Inflammatory macrophage treated with lipopolysaccharide for 4 hours (primary cell): ENCODE data around the gene EIF1AD.
A peak's percentile ranks its signal among the peaks of the same experiment; 100 is the strongest.
"Not testable (repeated sequence)": the region's sequence is repeated elsewhere in the genome, so short reads cannot be mapped to it uniquely, and the experiment has no call there.

Experiments
- DNase-seq: peaks from one replicate; pipeline ENCODE4 v3.0.0-alpha.2; 2020

The EIF1AD gene

DNA sequence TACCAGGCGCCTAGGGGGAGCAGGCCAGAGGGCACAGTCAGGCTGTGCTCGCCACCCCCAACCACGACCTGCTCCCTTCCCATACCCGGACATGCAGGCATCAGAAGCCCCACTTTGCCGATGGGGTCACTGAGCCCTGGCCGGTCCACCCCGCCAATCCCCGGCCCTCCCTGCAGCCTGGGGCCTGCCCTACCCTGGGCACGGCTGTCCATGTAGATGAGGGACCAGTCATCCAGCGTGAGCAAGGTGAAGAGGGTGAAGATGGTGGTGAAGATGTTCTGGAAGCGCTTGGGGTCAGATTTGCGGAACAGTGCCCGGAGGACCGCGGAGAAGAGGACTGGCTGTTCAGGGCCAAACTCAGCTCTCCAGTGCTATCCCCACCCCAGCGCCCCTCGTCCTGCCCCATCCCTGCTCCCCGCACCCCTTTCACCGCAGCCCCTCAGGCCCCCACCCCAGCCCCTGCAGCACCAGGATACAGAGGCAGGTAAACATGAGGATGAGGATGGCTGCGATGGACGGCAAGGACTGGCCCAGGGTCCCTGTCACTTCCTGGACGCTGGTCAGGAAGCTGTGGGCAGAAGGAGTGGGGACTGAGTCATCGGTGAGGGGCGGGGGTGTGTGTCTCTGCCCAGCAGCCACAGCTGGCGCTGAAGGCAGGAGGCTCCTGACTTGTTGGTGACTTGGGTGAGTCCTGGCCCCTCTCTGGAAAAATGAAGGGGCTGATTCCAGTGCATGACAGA, 18.8 kb upstream of the EIF1AD start:
- peak; percentile 78 for DNase-seq

DNA sequence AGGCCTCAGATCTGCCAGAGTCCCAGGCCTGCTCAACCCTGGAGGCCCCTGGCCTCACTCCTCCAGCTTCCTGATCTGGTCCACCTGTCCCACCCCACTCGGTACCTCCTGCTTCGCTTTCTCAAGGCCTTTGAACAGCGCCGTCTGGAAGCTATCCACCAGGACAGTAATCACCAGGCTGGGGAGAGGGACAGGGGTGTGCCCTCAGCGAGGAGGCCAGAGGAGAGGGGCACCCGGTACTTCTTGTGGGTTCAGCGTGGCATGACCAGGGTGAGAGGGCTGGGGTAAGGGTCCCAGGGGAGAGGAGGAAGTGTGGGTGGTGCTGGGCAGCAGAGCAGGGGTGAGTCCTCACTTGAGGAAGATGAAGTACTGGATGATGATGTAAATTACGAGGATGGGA, 18.3 kb upstream of the EIF1AD start:
- no peak for DNase-seq

DNA sequence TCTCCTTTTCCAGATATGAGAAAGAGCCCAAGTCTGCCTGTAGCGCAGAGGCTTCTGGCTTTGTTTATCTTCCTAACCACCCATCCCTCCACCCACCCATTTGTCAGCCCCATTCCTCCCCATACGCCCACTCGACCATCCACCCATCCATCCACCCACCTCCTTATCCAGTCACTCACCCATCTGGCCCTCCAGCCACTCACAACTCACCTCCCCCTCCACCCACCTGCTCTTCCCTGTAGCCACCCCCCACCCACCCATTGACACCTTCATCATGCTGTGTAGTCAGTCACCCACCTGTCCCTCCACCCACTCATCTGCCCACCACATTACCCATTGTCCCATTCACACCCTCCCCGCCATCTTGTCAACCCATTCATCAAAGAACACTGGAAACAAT, 15.4 kb upstream of the EIF1AD start:
- DNase-seq = no peak

DNA sequence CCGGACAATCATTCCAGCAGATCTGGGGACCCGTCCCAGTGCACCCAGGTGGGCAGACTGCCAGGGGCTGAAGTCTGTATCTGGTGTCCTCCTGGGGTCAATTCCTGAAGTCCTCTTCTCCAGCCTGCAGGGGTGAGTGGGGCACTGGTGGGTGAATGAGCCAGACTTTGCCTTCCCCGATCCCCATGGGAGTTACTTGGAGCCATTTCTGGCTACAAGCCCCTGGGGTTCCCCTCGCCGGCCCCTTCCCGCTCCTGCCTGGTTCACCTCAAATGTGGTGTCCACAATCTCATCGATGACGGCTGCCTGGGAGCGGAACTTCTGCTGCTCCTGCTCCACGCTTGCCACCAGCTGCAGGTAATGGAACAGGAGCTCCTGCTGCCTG, 14.8 kb upstream of the EIF1AD start:
- DNase-seq = no peak

GRCh38 chr11:66015936-66016792, 14.2 kb upstream of the EIF1AD start:
- no peak for DNase-seq

DNA sequence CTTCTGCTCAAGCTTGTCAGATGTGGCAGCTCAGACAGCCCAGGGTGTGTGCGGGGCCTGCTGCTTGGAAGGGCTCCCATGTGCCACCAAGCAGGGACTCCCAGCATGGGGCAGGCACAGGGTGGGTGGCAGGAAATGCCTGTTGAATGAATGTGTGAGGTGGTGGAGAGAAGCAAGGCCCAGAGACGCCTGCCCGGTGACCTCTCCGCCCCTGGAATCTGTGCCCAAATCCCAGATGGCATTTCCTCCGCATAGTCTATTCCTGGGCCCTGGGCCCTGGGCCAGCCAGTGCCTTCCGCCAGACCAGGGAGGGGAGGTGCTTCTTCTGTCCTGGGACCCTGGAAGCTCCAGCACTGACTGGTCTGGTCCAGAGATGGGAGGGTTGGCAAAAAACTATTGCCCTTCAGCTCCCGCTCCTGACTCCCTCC, 13.5 kb upstream of the EIF1AD start:
- no peak for DNase-seq

DNA sequence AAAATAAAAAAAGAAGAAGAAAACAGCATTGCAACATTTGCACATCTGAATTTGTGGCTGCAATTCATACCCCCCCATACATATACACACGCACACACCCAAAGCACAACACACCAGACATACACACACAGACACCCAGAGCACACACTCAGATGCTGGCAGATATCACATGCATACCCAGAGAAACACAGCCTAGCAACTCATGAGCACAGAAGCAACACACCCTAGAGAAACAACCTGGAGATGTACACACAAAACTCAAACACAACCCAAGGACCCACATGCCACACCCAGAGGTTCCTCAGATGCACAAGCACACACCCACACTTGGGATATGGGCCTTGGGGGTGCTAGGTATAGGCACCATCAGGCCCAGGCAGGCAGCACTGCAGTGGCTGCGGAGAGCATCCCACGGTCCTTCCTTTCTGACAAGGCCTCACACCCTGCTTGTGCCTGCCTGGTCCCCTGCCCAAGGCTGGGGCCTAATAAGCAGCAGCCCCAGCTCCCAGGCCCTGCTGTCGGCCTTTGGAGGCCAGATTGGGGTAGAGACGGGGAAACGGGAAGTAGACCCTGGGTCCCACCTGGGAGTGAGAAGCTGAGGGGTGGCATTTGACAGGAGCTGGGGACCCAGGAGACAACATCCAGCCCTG, 13.0 kb upstream of the EIF1AD start:
- DNase-seq = no peak

DNA sequence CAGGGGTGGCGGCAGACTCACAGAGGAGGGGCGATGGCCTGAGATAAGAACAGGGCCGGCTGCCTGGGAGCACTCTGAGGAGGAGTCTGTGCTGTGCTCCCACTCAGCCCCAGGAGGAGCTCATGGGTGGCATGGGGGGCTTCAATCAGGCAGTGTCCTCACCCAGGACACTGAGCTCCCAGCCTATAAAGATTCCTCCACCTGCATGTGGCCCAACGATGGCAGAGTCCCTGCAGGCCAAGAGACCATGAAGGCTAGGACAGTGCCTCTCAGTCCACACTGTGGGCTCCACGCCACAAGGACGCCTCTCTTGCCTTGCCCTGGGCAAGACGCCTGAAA, 11.8 kb upstream of the EIF1AD start:
- DNase-seq = no peak

- DNase-seq = peak; percentile 69
Observed at GRCh38 chr11:66012946-66013761, 11.2 kb upstream of the EIF1AD start.

GRCh38 chr11:66012371-66012945, 10.5 kb upstream of the EIF1AD start:
- no peak for DNase-seq

- DNase-seq = no peak
Observed at GRCh38 chr11:66011785-66012303, 9.9 kb upstream of the EIF1AD start, which contains the start of gene CST6. Gene CST6 (plus strand): TSS chr11:66012008. CDS start chr11:66012045, 37 bp downstream.

GRCh38 chr11:66011239-66011784, 9.4 kb upstream of the EIF1AD start:
- DNase-seq = no peak

DNA sequence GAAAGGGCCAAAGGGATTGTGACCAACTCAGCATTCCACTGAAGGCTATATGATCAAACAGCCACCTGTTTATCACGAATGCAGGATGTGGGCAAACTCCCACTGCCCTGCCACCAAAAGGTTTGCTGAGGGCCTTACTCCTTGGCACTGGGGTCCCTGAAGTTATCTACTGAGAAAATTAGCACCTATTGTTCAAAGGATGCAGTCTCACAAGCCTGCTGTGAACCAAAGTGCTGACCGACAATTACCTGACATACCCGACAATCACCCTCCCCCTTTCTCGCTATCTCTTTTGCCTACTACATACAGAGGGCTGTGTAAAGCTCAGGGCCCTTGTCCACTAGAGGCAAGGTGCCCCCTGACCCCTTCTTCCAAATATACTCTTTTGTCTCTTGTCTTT, 8.1 kb upstream of the EIF1AD start:
- not testable (repeated sequence) for DNase-seq

DNA sequence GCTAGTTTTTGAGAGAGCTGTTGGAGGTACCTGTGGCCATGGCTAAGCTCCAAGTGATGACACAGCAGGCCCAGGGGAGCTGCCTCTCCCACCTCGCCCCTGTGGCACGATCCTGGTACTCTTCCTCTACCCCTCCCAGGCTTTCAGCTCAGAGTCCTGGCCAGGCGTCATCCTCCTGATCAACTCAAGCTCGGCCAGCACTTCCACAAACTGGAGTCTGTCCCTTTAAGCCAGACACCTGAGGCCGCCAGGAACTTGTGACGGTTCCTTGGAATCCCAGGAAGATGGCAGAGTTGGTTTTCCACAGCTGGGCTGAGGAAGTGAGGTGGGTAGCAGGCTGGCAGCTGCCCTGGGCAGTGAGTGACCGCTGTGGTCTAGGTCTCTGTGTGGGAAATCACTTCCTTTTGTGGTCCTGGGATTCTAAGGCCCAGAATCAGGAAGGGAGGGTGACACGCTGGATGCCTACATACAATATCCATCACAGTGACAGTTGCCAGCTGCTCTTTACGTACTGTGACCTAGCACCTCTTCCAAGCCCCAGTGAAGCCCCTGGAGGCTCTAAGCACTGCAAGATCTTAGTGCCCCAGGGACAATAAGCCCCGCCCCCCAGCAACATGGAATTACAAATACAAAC, 6.6 kb upstream of the EIF1AD start:
- DNase-seq = peak; percentile 11

GRCh38 chr11:66008095-66008467, 6.1 kb upstream of the EIF1AD start:
- no peak for DNase-seq

- no peak for DNase-seq
Observed at GRCh38 chr11:66007201-66007634, 5.3 kb upstream of the EIF1AD start.

GRCh38 chr11:66006891-66007176, 4.9 kb upstream of the EIF1AD start:
- DNase-seq = no peak

DNA sequence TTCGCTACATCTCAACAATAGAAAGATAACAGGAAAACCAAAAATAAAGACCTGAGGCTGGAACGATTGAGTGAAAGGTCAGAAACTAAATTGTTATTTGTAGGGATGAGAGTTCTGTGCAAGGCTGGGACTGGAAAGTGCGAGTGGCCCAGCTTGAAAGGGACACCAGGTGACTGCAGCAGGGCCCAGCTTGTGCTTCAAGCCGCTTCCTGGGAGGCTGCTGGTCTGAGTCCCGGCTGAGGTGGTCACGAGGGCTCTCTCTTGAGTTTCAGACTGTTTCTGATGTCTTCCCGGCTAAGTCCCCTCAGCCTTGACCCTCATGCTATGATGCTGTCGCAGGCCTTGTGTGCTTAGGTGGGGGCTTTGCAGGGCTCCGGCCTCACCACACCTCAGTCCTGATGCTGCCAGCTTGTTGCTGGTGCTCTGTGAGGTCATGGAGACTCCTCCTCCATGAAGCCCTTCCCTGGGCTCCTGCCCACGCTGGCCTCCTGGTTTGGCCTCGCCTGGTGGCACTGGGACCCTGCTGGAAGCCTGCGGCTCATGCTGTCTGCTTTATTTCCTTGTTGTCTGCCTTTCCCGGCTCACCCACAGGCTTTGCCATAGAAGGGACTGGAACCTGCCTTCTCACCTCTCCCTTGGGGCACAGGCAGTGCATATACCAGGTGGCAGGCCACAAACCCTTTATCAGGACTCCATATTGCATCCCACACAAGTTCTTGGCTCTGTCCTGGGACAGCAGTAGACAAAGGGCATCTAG, 4.4 kb upstream of the EIF1AD start:
- no peak for DNase-seq

DNA sequence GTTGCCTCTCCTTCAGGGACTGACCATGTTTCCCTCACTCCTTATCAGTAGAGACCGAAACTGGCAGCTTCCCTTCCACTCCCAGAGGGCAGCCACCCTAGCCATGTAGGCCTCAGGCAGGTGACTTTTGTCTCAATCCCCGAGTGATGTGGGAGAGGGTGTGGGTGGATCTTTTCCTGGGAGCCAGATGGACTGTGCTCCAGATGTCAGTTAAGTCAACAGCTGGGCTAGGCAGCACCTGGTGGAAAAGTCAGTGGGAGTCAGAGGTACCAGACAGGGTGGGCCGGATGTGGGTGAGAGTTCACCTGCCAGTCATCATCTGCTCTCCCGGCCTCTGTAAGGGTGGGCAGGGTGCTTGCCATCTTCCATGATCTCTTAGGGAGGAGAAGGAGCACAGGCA, 2.2 kb upstream of the EIF1AD start:
- DNase-seq = no peak

DNA sequence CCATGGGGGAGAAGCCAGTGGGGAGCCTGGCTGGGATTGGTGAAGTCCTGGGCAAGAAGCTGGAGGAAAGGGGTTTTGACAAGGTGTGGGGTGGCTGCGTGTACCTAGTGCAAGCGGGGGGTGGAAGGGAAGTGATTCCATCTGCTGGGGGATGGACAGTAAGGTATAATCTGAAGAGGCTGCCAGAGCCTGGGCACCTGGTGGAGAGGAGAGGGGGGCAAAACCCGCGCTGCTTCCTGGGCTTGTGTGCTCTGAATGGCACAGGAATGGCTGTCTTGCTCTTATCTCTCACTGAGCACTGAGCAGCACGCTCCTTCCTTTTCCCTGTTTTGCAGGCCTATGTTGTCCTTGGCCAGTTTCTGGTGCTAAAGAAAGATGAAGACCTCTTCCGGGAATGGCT, 1.3 kb upstream of the EIF1AD start:
- no peak for DNase-seq

DNA sequence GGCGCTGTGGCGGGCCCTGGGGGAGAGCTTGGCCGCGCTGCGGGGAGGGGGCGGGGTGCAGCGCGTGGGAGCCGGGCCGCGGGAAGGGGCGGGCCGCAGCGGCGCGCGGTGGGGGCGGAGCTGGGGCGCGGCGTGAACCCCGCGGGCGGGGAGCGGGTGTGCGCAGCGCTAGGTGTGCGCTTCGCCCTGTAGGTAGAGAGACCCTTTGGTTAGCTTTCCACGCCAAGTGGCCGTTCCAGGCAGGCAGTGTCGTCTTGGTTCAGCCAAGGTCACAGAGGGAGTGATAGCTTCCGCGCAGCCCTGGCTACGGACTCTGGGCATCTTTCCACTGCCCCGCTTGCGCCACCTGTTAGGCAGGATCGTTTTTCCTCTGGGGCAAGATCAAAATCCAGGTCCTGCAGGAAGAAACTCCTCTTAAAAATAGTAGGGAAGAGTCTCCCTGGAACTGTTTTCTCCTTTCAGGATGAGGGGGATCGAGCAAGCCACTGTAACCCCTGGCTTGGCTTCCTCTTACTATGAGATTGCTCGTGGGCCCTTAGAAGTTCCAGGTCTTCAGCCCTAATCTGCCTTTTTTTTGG, 780 bp upstream of the EIF1AD start:
- no peak for DNase-seq
